Endothelial cell of umbilical vein (primary cell): ENCODE measurements around the gene ANTXRL. TPM values are rescaled to one million over a fixed set of nuclear protein-coding genes. Genes with fewer than 3 reads are reported as not detected.

Experiments
- BruUV-seq: library from RNA; stranded (reverse); fragments of 400-500 nt; replicated peaks from 2 replicates; lab custom pipeline; 2021; lab: Mats Ljungman, UMichigan
- CTCF ChIA-PET: fragments of 300-600, 350-600 bp; sonication (Branson Sonifier 250); formaldehyde crosslinking; loops from one replicate; lab custom pipeline; 2021; ENCODE audit warnings: antibody characterized with exemption, inconsistent platforms; lab: Charles Lee
- POLR2A ChIA-PET: fragments of 300-600, 350-600 bp; sonication (Branson Sonifier 250); formaldehyde crosslinking; loops from one replicate; lab custom pipeline; 2021; ENCODE audit warnings: antibody characterized with exemption, inconsistent platforms; lab: Charles Lee
- DNase-seq: peaks from one replicate; pipeline ENCODE4 v3.0.0-alpha.2; 2011; ENCODE audit warnings: low read depth, low spot score
- FAIRE-seq: peaks from 2 replicates; lab custom pipeline; 2011; peaks lifted over from hg19 to GRCh38; lab: Jason Lieb, UNC
- H2AFZ ChIP-seq: 2 replicates; pipeline ENCODE4 v1.6.0; 2012; ENCODE audit warnings: low read depth, low read length, control low read depth, inconsistent platforms
- H3K27ac ChIP-seq: 2 replicates; pipeline ENCODE4 v1.5.1; 2011; ENCODE audit warnings: low read depth, mild to moderate bottlenecking, control low read depth, low read length, moderate library complexity; ENCODE audit not compliant: insufficient read depth
- H3K27me3 ChIP-seq, 2 experiments: 2 replicates each; pipeline versions ENCODE4 v1.6.0 to v1.6.1; 2011; ENCODE audit warnings: low read length in 2 of 2, mixed read lengths in 1 of 2; ENCODE audit not compliant: control insufficient read depth in 2 of 2, insufficient read depth in 2 of 2
- H3K36me3 ChIP-seq, 2 experiments: 2 replicates in 1 of 2; 3 replicates in 1 of 2; pipeline ENCODE4 v1.5.1; 2011; ENCODE audit warnings: low read length in 2 of 2, mild to moderate bottlenecking in 1 of 2, moderate library complexity in 1 of 2; ENCODE audit not compliant: control insufficient read depth in 2 of 2, insufficient read depth in 2 of 2; ENCODE audit errors: extremely low read depth in 1 of 2
- H3K4me1 ChIP-seq: 3 replicates; pipeline ENCODE4 v1.5.1; 2011; ENCODE audit warnings: mild to moderate bottlenecking, low read length; ENCODE audit not compliant: control insufficient read depth, insufficient read depth; ENCODE audit errors: extremely low read depth
- H3K4me2 ChIP-seq: 2 replicates; pipeline ENCODE4 v1.6.1; 2011; ENCODE audit warnings: low read length, control low read depth, mixed read lengths; ENCODE audit not compliant: insufficient read depth
- H3K4me3 ChIP-seq, 3 experiments: fragments of 200-600 bp in 1 of 3; sonication (generic), shearing (Covaris generic) in 1 of 3; replicated peaks in 1 of 3; 2 replicates each; pipeline ENCODE4 v1.5.1; 2011 to 2016; ENCODE audit warnings: control low read depth in 3 of 3, low read length in 3 of 3, mild to moderate bottlenecking in 2 of 3, inconsistent platforms in 1 of 3, low read depth in 1 of 3, moderate library complexity in 1 of 3; ENCODE audit not compliant: insufficient read depth in 1 of 3
- H3K79me2 ChIP-seq: 2 replicates; pipeline ENCODE4 v1.6.0; 2012; ENCODE audit warnings: low read length, inconsistent platforms; ENCODE audit not compliant: control insufficient read depth, insufficient read depth
- H3K9ac ChIP-seq: replicated peaks from 2 replicates; pipeline ENCODE3; 2011; ENCODE audit warnings: low read length, control low read depth; ENCODE audit not compliant: insufficient read depth; ENCODE audit errors: extremely low read depth
- H3K9me1 ChIP-seq: replicated peaks from 3 replicates; pipeline ENCODE4 v1.6.0; 2011; ENCODE audit warnings: mild to moderate bottlenecking, low read length; ENCODE audit not compliant: control insufficient read depth, insufficient read depth; ENCODE audit errors: extremely low read depth
- H3K9me3 ChIP-seq: replicated peaks from 2 replicates; pipeline ENCODE4 v1.5.1; 2012; ENCODE audit warnings: low read length, inconsistent platforms; ENCODE audit not compliant: control insufficient read depth, insufficient read depth
- H4K20me1 ChIP-seq: replicated peaks from 2 replicates; pipeline ENCODE3; 2011; ENCODE audit warnings: mild to moderate bottlenecking, low read length; ENCODE audit not compliant: control insufficient read depth, insufficient read depth; ENCODE audit errors: extremely low read depth
- EZH2 ChIP-seq: IDR thresholded peaks from 2 replicates; pipeline ENCODE4 v1.6.1; 2012; ENCODE audit warnings: borderline replicate concordance, low read depth, mild to moderate bottlenecking, moderate library complexity, low read length, inconsistent platforms; ENCODE audit not compliant: severe bottlenecking
- FOS ChIP-seq: IDR thresholded peaks from 2 replicates; pipeline ENCODE4 v1.6.1; 2011; ENCODE audit warnings: mild to moderate bottlenecking, low read length, moderate library complexity, borderline replicate concordance; ENCODE audit not compliant: insufficient read depth
- GATA2 ChIP-seq: IDR thresholded peaks from 2 replicates; pipeline ENCODE4 v1.7.0; 2011; ENCODE audit warnings: low read depth, mild to moderate bottlenecking, moderate library complexity, mixed read lengths, low read length; ENCODE audit not compliant: insufficient read length, insufficient read depth
- JUN ChIP-seq: IDR thresholded peaks from 2 replicates; pipeline ENCODE4 v1.6.1; 2011; ENCODE audit warnings: borderline replicate concordance, low read depth; ENCODE audit not compliant: insufficient read length, insufficient read depth
- MYC ChIP-seq: IDR thresholded peaks from one replicate; pipeline ENCODE4 v1.6.1; 2011; ENCODE audit warnings: mild to moderate bottlenecking, low read depth, low read length
- dilution Hi-C: fragments of 300-500 bp; cut with MboI; formaldehyde crosslinking; loops from one replicate; pipeline ENCODE4 v1.15.0; 2019; ENCODE audit warnings: low sequenced_read_pairs; ENCODE audit not compliant: extremely low pct_ligation_motif_present
- intact Hi-C: fragments of 100-400 bp; cut with micrococcal nuclease; formaldehyde crosslinking; loops from one replicate; pipeline ENCODE4 v1.10.0; 2022
- polyA plus RNA-seq, 4 experiments: library from polyadenylated mRNA; depleted of rRNA in 3 of 4; stranded (reverse) in 3 of 4; unstranded in 1 of 4; fragments of >200 nt; gene quantifications; 2 replicates each; pipeline versions ENCODE4 v1.2.1 to v1.2.3, GENCODE V29; 2011 to 2012; ENCODE audit warnings: missing spikeins in 1 of 4
- total RNA-seq: library from RNA; stranded (reverse); gene quantifications from 2 replicates; pipeline ENCODE4 v1.2.3, GENCODE V29; 2021
- TF ChIP-seq, protein P1 (sequence below), 2 donors: IDR thresholded peaks; 1 replicate in 1 of 2; 2 replicates in 1 of 2; pipeline ENCODE4 v1.5.1; 2011; ENCODE audit warnings: low read length in 2 of 2, mild to moderate bottlenecking in 2 of 2, moderate library complexity in 2 of 2, control low read depth in 1 of 2, inconsistent platforms in 1 of 2, low read depth in 1 of 2; ENCODE audit not compliant: insufficient read depth in 1 of 2; ENCODE audit errors: extremely low read depth in 1 of 2
- TF ChIP-seq, protein P2 (sequence below): IDR thresholded peaks from 2 replicates; pipeline ENCODE4 v1.6.1; 2011; ENCODE audit not compliant: insufficient read depth, insufficient read length

The ANTXRL gene
- total and polyA plus RNA-seq, 2 donors (not counting 3 experiments of a cell fraction or from before 2014, with no cell fraction given), result not detected

DNA sequence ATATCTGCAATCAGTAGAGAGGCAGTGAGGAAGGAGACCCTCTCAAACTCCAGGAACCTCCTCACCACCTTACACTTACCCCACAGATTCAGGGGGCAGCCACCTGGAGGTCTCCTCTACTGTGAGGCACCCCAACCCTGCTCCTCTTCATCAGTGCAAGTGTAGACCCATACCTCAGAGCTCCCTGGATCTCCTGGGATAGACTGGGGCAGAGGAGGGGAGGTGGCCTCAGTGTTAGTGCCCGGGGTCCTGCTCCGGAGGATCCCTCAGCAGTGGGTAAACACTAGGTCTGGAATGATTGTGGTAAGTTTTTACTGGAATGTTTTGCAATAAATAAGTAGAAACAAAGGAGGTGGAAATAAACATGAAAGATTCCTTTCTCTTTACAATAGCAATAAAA, 31.1 kb downstream of the ANTXRL start:
- no peak for DNase-seq
- H3K4me2 ChIP-seq, result no peak overlapping the region
- H3K9ac ChIP-seq, result no peak overlapping the region
- intact Hi-C loops, result no loop called here
- H2AFZ ChIP-seq, result no peak overlapping the region
- peaks cover 0 to 6% of the 10 kb centered on the region in 2 experiments for H3K27me3 ChIP-seq
- TF ChIP-seq GATA2 (no peak), EZH2 (no peak), MYC (no peak), JUN (no peak), FOS (no peak)
- TF ChIP-seq, protein P1, sequence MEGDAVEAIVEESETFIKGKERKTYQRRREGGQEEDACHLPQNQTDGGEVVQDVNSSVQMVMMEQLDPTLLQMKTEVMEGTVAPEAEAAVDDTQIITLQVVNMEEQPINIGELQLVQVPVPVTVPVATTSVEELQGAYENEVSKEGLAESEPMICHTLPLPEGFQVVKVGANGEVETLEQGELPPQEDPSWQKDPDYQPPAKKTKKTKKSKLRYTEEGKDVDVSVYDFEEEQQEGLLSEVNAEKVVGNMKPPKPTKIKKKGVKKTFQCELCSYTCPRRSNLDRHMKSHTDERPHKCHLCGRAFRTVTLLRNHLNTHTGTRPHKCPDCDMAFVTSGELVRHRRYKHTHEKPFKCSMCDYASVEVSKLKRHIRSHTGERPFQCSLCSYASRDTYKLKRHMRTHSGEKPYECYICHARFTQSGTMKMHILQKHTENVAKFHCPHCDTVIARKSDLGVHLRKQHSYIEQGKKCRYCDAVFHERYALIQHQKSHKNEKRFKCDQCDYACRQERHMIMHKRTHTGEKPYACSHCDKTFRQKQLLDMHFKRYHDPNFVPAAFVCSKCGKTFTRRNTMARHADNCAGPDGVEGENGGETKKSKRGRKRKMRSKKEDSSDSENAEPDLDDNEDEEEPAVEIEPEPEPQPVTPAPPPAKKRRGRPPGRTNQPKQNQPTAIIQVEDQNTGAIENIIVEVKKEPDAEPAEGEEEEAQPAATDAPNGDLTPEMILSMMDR (IDR thresholded peaks at IDR 0.05; ENCODE audit: extremely low read depth in 1 of 2, insufficient read depth in 1 of 2, low read depth in 1 of 2, low read length in 2 of 2), result no peak
- TF ChIP-seq, protein P2, sequence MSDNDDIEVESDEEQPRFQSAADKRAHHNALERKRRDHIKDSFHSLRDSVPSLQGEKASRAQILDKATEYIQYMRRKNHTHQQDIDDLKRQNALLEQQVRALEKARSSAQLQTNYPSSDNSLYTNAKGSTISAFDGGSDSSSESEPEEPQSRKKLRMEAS, result no peak
- ChIA-PET POLR2A (no interaction called here), CTCF (interaction anchor here (0.8 to 1.0 kb wide), 2 partner anchors 12 to 88 kb away, joined by 3 to 4 read pairs; no protein-coding TSS in a partner anchor)
- H3K4me1 ChIP-seq, result no peaks in the 10 kb centered on the region
- H3K79me2 ChIP-seq, result no peaks in the 10 kb centered on the region
- no TSS peak for BruUV-seq
- H3K27ac ChIP-seq, result no peak overlapping the region
- H3K9me1 ChIP-seq, result no peaks in the 10 kb centered on the region
- H3K9me3 ChIP-seq, result no peaks in the 10 kb centered on the region
- FAIRE-seq, result no peak
- H4K20me1 ChIP-seq, result no peaks in the 10 kb centered on the region
- dilution Hi-C loops, result no loop called here
- no peaks in the 10 kb centered on the region for H3K36me3 ChIP-seq
- no peak overlapping the region for H3K4me3 ChIP-seq
